ENCODE measurements around the gene YTHDC1.

YTHDC1 gene

DNA sequence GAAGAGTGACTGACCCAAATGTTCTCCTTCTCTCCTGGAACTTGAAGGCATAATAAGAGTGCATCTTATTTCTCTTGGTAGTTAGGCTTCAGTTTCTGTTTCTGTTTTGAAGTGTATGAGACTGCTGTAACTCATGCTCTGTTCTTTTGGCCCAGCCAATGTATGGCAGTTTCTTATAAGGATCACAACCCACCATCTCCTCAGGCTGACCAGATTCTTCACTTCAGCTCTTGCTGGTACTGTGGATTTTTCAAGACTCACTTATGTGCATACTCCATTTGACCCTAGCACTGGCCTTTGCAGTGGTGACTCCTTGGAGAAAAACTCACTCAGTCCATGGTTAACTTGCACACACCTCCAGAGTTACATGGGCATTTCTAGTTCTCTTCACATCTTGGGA is 9.6 kb upstream of the YTHDC1 start:
- DNase-seq (ENCODE audit: low read depth in 2 of 2, low spot score in 1 of 2): no peak

GRCh38 chr4:68358988-68359387 is 9.1 kb upstream of the YTHDC1 start:
- DNase-seq (ENCODE audit: low read depth in 2 of 2, low spot score in 1 of 2): no peak

- DNase-seq (ENCODE audit: low read depth in 2 of 2, low spot score in 1 of 2): no peak
Observed at GRCh38 chr4:68352791-68353190, 2.9 kb upstream of the YTHDC1 start.

DNA sequence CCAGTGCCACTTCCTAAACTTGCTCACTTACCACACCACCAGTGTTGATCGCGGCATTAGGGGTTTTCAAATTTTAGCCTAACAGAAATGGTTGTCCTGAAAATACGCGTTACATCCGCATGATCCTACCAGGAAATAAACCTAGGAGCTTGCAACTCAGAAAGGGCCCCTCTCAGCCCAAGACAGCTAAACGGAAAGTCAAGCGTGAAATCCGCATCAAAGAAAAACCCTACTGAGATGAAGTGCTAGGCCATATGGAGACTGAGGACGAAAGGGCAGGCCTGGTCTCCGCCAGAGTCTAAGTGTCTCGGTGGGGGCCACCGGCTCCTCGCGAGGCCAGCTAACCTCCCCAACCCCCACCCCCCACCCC is 626 bp downstream of the YTHDC1 start:
- DNase-seq (ENCODE audit: low read depth in 2 of 2, low spot score in 1 of 2): no peak

DNA sequence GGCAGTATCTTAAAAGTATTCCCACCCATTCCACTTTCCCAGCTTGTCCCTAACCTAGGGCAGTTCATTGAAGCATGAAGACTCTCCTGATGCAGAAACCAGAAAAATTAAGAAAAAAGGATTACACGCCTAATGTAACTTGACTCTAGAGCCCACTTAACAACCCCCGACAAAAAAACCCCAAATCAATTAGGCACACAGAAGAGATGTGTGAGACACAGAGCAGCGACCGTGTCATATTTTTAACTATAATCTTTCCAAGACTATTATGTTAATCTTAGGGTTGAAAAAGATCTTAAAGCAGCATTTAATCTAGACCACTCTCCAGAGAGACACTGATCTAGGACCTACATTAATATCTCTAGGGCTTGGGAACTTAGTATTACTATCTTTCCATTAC is 1.3 kb downstream of the YTHDC1 start:
- no peak for DNase-seq (ENCODE audit: low read depth in 2 of 2, low spot score in 1 of 2)

GRCh38 chr4:68347845-68348244 is 2.0 kb downstream of the YTHDC1 start:
- DNase-seq (ENCODE audit: low read depth in 2 of 2, low spot score in 1 of 2): no peak

DNA sequence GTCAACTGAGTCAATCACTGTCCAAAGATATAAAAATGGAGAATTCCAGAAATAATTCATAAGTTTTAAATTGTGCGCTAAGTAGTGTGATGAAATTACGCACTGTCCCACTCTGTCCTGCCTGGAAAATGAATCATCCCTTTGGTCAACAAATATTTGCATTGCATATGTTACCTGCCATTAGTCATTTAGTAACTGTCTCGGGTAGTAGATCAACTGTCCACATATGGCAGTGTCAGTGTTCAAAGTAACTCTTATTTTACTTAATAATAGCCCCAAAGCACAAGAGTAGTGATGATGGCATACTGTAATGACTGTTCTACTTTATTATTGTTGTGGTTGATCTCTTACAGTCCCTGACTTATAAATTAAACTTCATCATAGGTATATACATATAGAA is 3.4 kb downstream of the YTHDC1 start:
- DNase-seq (ENCODE audit: low read depth in 2 of 2, low spot score in 1 of 2): no peak

- no peak for DNase-seq (ENCODE audit: low read depth in 2 of 2, low spot score in 1 of 2)
Observed at GRCh38 chr4:68344785-68345184, 5.1 kb downstream of the YTHDC1 start.

- DNase-seq (ENCODE audit: low read depth in 2 of 2, low spot score in 1 of 2): no peak
Observed at GRCh38 chr4:68344049-68344448, 5.8 kb downstream of the YTHDC1 start.

DNA sequence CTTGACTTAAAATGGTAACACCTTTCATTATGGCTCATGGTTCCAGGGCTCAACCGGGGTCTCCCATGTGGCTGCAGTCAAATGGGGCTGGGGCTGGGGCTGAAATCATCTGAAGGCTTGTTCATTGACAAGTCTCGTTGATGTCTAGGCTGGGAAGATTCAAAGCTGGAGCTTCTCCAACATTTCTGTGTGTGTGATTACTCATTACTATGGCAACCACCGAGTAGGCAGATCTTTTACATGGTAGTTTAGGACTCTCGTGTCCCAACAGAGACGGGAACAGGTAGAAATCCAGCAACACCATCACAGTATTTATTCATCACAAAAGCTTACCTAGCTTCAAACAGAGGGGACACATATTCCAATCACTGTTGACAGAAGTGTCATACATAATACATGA is 7.8 kb downstream of the YTHDC1 start:
- DNase-seq (ENCODE audit: low read depth in 2 of 2, low spot score in 1 of 2): no peak

- no peak for DNase-seq (ENCODE audit: low read depth in 2 of 2, low spot score in 1 of 2)
Observed at GRCh38 chr4:68338625-68339024, 11.3 kb downstream of the YTHDC1 start.

DNA sequence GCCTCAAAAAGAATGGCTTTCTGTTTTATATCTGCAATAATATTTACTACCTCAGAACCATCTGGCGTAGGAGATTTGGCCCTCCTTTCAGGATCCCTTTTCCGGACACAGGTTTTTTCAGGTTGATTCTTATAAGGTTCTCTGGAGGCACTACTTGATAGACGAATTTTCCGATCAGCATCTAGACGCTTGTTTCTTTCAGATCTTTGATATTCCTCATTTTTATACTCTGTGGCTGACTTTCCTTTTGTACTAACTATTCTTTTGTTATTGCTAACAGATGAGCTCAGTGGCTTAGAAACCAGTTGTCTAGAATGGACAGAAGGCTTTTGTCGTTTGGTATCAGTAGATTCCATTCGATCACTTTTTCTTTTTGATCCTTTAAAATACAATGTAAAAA is 12.4 kb downstream of the YTHDC1 start:
- DNase-seq (ENCODE audit: low read depth in 2 of 2, low spot score in 1 of 2): no peak

DNA sequence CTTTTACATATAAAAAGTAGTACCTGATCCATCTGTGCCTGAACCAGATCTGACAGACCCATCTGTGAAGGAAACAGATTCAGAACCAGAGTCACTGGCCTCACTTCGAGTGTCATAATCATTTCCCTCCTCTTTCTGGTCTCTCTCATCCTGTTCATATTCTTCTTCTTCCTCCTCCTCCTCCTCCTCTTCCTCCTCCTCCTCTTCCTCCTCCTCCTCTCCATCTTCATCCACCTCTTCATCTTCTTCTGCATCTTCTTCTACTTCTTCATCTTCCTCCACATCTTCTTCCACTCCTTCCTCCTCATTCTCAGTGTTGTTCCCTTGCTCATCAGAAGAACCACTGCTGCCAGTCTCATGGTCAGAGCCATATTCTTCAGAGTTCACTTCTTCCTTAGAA is 12.9 kb downstream of the YTHDC1 start:
- no peak for DNase-seq (ENCODE audit: low read depth in 2 of 2, low spot score in 1 of 2)

GRCh38 chr4:68336530-68336929 is 13.4 kb downstream of the YTHDC1 start:
- no peak for DNase-seq (ENCODE audit: low read depth in 2 of 2, low spot score in 1 of 2)

DNA sequence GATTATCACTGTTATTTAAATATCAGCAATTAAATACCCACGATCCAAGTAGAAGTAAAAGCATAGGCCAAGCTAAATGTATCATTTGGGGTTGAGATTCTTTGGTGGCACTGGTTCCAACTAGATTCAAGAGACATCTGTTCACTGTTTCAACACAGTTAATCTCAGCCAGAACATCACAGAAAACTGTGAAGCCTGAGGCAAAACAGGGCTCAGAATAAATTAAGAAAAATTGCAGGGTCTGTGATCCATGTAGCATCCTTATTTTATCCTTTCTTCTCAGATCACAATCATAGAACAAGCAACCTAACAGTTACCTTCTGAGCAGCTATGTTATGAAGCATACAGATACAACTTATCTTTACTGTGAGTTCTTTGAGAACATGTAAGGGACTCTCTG is 23.7 kb downstream of the YTHDC1 start:
- no peak for DNase-seq (ENCODE audit: low read depth in 2 of 2, low spot score in 1 of 2)

DNA sequence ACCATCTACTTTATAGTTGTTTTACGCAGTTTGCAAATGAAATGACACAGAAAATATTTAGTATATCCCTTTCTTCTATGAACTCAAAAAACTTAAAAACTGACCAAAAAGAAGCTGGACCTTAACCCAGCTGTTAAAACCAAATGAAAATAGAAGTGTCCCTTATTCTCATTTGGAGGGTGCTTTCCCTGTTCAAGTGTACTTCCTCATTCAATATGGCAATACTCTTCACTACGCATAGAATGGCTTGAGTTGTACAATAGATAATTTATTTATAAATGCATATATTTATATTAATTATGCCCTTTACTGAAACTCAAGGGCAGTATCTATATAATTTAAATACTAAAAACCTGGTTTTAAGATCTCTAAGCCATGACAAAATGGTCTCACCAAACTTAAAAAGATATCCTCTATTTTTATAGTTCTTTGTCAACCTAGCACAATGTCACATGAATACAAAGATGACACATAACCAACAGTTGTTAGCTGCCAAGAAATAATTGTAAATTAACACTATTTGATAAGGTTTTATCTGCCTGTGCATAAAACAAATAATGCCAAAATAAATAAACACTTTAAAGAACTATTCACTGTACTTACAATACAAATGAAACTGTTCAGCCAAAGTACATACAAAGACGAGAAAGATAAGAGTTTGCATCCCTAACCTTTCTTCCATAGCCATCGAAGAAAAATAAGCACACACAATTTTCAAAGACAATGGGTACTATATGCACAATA is 25.2 kb downstream of the YTHDC1 start:
- no peak for DNase-seq (ENCODE audit: low read depth in 2 of 2, low spot score in 1 of 2)

GRCh38 chr4:68319040-68319439 is 30.9 kb downstream of the YTHDC1 start:
- no peak for DNase-seq (ENCODE audit: low read depth in 2 of 2, low spot score in 1 of 2)

GRCh38 chr4:68316193-68316969 is 33.5 kb downstream of the YTHDC1 start:
- DNase-seq (ENCODE audit: low read depth in 2 of 2, low spot score in 1 of 2): no peak

DNA sequence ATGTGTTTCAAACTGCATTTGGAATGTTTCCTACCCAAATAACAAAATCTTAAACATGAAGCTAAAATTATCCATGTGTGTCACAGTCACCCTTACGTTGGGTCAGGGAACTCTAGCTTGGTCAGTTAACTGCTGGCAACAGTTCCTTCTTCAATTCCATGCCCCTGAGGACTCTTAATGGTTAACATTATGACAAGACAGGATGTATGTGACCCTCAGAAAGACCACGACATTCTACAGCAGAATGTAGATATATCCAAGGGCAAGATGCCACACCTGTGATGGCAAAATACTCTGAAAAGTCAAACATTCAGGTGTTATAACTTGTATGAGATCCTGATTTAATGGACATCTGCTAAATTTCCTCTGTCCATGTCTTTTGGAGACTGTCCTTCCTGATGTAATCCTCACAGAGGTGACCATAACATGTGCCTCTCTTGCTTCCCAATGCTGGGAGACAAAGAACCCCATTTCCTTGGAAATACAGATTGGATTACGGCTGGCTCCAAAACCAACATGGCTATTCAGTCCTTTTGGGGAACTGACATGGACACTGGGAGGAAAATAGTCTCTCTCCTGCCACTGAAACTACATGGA is 39.1 kb downstream of the YTHDC1 start:
- no peak for DNase-seq (ENCODE audit: low read depth in 2 of 2, low spot score in 1 of 2)

DNA sequence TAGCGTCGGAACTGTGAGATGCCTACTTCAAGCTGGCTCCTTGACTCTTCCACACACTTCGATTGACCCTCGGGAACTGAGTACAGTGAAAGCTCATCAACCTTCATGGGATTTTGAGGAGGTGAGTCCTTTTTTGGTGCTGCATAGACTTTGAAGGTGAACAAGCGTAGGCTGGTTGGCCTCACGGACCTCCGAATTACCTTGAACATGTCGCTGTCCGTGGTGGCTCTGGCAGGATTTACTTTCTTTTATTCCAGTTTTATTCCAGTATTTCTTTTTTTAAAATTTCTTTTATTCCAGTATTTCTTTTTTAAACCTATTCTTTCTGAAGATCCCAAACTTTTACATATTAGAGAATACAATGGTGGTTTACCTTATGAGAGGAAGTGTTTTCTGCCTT is 45.2 kb downstream of the YTHDC1 start:
- DNase-seq (ENCODE audit: low read depth in 2 of 2, low spot score in 1 of 2): no peak

DNA sequence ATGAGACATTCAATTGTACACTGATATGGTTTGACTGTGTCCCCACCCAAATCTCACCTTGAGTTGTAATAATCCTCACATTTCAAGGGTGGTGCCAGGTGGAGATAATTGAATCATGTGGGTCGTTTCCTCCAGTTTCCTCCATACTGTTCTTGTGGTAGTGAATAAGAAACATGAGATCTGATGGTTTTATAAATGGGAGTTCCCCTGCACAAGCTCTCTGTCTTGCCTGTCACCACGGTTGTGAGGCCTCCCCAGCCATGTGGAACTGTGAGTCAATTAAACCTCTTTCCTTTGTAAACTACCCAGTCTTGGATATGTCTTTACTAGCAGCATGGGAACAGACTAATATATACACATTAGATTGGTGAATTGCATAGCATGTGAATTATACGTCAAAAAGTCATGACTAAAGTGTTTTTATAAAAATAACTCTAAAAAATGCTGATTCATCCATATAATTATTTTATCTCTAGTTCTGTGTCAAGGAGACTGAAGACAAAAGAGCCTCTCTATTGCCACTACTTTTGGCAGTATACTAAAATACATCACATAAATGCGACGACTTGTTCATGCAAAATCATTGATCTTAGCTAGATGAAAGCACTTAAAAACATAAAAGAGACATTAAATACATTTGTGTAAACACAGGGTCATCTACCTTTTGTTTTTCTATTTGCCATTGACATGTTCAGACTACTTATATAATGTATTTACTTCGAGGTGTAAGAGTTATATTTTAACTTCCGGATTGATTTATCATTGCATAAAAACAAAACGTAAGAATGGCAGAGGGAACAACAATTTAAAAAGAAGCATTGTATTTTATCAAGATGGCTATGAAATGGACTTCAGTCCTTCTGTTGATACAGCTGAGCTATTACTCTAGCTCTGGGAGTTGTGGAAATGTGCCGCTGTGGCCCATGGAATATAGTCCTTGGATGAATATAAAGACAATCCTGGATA is 50.1 kb downstream of the YTHDC1 start:
- no peak for DNase-seq (ENCODE audit: low read depth in 2 of 2, low spot score in 1 of 2)

Data from stimulated activated CD8-positive, alpha-beta memory T cell treated with anti-CD3 and anti-CD28 coated beads, Interleukin-4, amount 100 ng/mL, for 1 hour (primary cell).